Stimulated activated CD8-positive, alpha-beta memory T cell treated with anti-CD3 and anti-CD28 coated beads, Interleukin-12 subunit alpha, Interleukin-12 subunit beta, amount 100 ng/mL, for 24 hours (primary cell): Measurements from ENCODE around the gene CSNK1D.

ENCODE experiments used
- DNase-seq: peaks from one replicate; pipeline ENCODE4 v3.0.0-alpha.2; 2020; ENCODE audit errors: extremely low read depth

Gene CSNK1D

DNA sequence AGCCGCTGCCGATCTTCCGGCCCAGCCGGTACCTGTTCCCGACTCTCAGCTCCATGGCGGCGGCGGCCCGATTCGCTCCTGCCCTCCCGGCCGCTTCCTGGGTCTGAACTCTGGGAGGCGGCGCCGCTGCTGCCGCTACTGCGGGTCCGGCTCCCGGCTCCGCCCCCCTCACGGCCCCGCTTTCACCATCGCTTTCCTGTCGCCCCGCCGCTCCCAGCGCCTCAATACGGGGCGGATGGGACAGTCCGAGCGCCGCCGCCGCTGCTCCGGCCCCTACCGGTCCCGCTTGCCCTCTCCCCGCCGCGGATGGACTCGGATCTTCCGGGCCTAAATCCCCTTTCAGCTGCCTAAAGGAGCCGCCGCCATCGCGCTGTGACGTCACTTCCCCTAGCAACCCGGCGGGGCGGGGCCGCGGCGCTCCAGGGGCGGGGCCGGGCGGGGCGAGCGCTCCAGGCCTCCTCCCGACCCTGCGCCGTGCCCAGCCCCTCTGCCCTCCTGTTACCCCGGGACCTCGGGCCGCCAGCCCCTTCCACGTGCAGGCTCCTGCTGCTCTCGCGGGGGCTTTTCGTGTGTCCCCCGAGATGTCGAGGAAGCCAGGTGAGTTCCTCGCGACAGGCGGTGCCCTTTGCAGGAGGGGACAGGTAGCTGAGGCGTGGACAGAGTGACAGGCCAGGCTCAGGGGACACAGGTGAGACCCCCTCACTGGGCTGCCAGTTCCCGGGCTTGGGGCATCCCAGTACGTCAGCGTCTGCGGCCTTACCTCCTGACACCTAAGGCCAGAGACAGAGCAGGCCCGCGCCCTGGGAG lies at the start of gene CSNK1D:
TSS of gene CSNK1D (minus strand) at position 374 of the 807 bp plus-strand sequence. CDS start at position 55, 319 bp downstream.
- DNase-seq: peak; percentile 80

DNA sequence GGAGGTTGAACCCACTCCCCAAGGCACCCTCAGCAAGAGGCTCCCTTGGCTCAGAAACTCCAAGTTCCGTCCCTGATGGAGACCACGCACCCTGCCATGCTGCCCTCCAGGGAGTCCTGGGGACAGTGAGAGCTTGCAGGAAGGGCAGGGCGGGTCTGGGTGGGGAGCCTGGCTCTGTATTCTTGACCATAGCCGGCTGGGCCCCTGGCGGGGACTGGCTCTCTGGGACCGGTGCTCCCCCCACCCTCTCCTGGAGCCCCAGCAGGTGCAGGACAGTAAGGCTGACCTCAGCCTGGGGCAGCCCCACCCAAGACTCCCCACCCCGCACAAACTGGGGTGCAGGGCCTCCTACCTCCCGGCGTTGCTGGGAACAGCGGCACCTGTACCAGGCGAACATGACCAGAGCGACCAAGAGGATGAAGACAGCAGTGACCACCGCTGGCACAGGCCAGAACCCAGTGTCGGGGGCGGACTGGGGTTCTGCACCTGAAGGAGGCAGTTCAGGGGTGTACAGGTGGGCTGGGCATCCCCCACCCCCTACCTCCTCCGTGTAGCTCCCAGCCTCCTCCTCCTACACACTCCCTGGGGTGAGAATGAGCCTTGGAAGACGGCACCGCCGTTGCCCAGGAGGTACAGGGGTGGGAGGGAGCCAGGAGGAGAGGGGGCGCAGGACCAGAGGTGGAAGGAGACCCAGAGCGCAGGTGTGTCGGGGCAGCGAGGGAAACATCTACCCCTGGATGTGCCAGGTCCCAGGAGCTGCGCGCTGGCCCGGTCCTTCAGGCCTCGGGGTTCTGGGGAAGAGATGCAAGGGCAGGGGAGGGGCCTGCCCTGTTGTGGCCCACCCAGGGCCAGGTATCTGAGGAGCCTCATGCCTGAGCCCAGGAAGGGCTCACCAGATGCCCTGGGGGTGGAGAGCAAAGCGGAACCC lies 49.3 kb upstream of the CSNK1D start:
- DNase-seq: no peak

DNA sequence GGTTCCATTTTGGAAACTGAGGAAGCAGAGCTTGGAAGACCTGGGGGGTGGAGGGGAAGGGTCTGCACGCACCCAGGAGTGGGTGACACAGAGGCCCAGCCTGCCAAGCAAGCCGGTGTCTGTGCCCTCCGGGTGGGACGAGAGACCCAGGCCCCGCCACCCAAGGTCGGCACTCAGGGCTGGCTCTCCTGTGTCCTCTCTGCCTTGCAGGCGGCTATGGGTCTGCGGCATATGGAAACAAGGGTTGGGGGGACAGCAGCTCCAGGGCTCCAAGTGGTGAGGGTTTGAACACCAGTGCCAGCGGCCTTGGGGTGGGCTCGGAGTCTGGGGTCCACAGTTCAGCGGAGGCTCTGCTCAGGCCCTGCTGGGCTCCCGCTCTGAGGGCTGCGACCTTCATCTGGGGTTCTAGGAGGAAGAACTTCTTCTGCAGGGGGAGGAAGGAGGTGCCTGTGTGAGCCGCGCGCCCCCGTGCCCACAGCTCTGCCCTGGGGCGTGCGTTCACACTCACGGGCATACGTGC lies 48.5 kb upstream of the CSNK1D start:
- DNase-seq: no peak

DNA sequence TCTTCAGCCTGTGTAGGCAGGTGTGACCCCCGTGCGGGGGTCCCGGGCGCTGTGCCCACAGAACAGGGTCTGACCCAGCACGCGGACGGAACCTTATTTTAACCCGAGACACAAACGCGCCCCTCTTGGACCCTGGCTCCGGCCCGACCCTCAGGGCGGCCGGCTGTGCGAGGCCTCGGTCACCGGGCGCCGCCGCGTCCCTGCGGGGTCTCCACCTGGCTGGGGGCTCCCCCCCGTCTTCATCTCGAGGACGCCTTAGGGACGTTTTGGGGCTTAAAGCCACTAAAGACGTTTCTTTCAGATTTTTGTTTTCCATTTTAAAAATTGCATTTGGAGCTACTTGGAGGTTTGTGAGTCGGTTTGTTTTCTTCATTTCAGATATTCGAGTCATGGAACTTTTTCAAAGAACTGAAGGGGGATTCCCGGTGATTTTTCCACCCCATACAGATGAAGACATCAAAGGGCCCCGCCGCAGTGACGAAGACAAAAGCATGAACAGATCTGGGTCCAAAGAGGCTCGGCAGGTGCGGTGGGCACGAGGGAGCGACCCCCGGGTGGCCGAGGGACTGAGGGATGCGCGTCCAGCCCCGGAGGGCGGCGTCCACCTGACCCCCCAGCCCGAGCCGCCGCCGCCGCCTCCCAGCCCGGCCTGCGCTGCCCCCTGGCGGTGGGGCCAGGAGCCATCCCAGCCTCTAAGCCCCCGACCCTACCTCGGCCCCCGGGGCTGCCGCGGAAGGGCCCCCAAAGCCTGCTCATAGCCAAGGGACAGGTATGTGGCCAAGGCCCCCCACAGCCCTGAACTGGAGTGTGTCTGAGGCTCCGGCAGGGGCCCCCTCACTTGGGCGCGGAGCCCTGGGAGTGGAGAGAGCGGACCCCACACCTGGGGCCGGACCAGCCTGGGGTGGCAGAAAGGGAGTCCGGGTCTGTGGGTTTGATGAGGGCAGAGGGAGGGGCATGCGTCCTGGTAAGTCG lies 47.7 kb upstream of the CSNK1D start:
- DNase-seq: peak; percentile 51

DNA sequence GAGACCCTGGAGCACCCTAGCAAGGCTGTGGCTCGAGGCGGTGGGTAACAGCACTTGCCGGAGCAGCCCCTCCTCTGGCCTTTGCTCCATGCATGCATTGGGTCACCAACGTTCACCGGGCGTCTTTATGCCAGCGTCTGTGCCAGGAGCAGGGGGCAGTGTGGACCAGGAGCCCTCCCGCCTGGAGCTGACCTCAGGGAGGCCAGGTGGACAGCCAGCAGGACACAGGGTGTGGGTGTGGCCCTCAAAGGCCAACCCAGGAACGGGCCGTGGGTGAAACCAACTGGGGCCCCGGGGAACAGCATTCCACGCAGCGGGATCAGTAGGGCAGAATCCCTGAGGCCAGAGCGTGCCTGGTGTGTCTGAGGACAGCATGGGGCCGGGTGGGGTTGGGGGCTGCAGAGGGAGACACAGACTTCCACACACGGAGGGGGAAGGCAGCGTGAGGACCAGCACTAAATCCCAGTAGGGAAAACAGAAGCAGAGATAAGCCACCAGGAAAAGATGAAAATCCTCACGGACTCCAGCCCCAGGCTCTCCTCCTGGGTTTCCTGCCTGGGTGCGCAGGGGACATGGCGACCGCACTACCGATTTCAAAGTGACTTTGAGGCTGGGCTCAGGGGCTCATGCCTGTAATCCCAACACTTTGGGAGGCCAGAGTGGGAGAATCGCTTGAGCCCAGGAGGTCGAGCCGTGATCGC lies 46.8 kb upstream of the CSNK1D start:
- no peak for DNase-seq

DNA sequence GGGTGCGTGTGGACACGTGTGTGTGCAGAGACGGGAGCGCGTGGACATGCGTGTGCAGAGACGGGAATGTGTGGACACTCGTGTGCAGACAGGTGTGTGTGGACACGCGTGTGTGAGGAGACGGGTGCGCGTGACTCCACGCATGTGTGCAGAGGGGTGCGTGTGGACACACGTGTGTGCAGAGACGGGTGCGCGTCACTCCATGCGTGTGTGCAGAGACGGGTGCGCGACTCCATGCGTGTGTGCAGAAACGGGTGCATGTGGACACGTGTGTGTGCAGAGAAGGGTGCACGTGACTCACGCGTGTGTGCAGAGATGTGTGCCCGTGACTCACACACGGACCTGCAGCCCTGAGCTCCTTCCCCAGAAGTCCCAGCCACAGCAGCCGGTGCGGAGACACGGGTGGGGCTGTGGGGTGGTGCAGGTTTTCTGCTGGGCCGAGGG lies 46.1 kb upstream of the CSNK1D start:
- DNase-seq: no peak

DNA sequence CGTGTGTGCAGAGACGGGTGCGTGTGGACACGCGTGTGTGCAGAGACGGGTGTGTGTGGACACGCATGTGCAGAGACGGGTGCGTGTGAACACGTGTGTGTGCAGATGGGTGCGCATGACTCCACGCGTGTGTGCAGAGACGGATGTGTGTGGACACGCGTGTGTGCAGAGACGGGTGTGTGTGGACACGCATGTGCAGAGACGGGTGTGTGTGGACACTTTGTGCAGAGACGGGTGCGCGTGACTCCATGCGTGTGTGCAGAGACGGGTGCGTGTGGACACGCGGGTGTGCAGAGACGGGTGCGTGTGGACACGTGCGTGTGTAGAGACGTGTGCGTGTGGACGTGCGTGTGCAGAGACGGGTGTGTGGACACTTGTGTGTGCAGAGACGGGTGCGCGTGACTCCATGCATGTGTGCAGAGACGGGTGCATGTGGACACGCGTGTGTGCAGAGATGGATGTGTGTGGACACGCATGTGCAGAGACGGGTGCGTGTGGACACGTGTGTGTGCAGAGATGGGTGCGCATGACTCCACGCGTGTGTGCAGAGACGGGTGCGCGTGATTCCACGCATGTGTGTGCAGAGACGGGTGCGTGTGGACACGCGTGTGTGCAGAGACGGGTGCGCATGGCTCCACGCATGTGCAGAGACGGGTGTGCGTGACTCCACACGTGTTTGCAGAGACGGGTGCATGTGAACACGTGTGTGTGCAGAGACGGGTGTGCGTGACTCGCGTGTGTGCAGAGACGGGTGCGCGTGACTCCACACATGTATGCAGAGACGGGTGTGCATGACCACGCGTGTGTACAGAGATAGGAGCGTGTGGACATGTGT lies 45.5 kb upstream of the CSNK1D start:
- no peak for DNase-seq

DNA sequence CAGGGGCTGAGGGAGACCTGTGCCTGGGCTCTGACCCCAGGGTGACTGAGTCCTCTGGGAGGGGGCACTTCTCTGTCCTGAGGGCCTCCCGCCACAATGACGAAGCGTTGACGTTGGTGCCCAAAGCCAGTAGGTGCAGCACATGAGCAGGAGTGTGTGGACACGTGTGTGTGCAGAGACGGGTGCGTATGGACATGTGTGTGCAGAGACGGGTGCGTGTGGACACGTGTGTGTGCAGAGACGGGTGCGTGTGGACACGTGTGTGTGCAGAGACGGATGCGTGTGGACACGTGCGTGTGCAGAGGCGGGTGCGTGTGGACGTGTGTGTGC lies 44.6 kb upstream of the CSNK1D start:
- no peak for DNase-seq

DNA sequence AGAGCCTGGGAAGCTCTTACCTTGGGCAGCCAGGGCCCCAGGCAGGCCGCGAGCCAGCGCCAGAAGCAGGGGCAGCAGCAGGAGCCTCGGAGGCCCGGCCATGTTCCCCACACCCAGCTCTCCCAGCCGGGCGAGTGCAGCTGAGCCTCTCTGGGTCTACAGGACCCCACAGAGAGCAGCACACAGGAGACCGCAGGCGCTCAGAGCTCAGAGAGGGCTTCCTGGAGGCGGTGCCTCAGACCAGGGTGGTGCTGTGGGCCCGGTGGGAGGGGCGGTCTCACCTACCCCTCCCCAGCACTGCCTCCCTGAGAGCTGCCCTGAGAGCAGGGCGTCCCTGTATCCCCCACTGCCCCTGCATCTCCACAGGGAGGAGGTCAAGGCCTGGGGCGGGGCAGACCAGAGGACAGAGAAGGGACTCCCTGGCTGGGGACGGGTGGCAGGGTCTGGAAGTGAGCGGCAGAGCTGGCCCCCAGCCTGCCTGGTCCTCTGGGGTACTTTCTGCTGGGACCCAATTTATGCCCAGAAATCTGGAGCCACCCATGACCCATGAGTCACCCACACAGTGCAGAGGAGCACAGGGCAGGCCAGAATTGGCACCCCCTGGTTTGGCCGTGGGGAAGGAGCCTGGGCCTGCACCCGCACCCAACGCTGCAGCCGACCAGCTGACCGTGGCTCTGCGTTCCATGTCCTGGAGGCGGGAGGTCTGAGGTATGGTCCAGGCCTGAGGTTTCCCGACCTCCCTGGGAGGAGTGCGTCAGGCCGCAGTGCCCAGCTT lies 44.1 kb upstream of the CSNK1D start, which contains the start of gene CD7:
TSS of gene CD7 (minus strand) at position 215 of the 775 bp plus-strand sequence. CDS start at position 102, 113 bp downstream.
- no peak for DNase-seq

DNA sequence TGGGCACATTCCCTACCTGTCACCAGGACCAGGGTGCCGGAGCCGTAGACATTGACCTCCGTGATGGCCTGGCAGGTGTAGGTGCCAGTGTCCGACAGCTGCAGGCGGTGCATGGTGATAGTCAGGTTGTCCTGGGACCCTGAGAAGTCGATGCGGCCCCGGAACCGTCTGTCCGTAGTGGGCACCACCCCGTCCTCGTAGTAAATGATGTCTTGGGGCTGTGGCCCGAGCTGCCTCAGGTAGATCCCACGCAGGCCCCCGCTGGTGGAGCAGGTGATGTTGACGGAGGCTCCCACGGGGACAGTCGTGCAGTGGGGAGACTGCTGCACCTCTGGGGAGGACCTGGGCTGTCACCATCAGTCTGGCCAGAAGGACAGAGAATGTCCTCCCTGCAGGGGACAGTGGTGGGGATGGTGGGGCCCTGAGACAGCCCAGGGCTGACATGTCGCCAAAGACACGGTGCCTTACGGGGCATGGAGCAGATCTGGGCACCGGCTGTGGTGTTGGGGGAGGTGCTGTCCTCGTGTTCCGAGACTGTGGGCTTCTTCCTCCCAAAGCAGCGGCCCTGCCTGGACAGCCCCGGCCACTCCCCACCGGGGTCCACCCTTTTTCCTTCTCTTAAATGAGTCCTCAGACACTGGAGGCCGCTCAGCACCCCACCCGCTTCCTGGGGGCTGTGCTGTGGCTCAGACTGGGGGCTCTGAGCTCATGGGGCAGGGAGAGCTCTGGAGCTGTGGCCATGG lies 43.3 kb upstream of the CSNK1D start:
- no peak for DNase-seq

DNA sequence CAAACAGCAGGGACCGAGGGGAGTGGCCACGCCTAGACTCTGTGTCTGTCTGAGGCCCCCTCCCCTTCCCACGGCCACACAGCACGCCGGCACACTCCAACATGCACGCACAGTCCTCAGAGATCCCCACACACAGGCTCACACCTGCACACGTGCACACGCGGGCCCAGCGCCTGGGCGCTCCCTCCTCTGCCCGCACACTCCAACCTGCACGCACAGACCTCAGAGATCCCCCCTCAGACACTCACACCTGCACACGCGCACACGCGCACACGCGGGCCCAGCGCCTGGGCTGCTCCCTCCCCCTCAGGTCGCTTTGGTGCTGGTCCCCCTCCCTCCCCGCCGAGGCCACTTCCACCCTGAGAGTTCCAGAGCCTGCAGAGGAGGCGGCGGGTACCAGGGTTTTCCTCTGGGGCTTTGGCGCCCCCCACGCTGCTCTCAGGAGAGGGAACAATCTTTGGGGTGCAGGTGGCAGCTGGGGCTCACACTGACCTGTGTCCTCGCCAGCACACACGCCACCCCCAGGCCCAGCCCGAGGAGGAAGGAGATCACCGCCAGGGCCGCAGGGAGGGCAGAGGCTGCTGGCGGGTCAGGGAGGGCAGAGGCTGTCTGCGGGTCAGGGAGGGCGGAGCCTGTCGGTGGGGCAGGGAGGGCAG lies 42.3 kb upstream of the CSNK1D start:
- DNase-seq: no peak

DNA sequence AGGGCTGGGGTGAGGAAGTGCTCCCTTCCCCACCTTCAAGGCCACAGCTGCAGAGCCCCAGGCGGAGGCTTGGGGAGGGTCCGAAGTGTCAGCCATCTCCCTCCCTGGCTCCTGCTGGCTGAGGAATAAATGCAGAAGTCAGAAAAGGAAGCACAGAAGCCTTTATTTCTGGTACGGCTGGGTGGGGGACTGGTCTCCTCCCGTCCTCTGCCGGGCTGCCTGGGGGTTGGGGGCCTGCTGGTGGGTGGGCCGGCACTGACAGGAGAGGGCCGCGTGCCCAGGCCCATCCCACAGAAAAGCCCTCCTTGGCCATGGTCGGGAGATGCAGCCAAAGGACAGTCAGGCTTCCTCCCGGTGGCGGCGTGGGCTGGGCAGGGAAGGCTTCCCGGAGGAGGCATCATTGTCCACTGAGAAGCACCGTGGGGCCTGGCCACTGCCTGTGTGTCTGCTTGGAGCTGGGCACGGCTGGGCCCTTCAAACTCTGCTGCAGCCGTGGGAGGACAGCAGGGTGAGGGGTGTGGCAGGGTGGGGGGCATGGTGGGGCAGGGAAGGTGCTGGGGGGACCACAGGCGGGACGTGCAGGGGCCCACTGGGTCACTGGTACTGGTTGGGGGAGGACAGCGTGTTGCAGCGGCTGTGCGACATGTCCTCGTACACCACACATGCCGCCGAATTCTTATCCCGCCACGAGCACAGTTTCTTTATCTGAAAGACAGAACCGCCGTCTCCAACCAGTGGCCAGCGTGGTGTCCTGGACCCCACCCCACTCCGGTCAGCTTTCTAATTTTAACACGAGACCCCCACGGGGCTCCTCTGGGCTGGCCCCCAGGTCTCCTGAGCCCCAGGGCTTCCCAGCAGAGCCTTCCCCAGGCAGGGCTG lies 41.5 kb upstream of the CSNK1D start:
- DNase-seq: no peak

DNA sequence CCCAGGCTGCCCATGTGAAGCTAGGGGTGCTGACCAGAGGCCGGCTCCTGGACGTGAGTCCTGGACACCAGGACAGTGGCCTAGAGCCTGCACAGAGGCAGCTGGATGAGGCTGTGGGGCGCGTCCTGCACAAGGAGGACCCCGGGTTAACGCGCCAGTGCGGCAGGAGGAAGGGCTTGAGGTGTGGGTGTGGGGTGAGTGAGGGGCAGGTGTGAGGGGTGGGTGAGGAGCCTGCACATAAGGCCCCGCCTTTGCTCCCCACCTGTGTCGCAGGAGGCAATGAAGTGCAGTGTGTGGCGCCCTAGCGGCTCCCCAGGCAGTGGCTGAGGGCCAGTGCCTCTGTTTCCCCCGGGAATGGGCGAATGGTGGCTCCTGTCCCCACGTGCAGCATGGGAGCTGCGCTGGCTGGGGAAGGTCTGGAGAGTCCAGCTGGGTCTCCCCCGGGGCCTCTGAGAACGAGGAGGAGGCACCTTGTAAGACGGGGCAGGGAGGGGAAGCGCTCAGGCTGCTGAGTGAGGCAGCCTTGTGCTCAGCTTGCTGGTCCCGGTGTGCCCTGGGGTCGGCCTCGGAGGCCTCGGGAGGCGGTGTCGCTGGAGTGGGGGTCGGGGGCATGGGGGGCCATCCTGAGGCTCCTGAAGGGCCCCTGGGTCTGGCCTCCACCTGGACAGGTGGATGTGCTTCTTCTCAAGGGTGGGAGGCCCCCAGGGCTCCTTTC lies 40.7 kb upstream of the CSNK1D start:
- no peak for DNase-seq

DNA sequence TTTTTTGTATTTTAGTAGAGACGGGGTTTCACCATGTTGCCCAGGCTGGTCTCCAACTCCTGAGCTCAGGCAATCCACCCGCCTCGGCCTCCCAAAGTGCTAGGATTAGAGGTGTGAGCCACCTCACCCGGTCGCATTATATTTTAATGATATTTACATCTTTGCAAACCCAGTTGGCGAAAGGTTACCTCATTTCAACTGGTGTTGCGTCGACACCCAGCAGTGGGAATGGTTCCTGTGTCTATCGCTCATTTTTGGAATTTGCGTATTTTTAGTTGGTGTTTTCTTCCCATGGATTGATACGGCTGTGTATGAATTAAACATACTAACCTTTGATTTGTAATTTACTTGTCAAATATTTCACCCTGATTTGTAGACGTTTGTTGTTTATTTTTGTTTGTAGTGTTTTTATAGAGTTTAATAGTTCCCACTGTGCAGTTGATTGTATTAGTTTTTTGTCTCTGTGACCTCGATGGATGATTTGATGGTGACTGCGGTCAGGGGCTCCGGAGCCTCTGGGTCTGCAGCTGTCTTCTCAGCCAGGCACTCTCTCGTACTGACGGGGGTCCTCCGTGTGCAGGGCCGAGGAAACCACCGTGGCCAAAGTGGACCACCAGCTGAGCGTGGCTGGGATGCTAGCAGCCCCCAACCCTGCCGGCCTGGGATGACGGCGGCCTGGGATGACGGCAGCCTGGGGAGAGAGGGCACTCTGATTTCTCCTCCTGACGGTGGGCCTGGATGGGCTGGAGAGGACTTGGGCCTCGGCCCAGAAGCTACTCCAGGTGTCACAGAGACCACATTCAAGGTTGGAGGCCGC lies 39.9 kb upstream of the CSNK1D start:
- no peak for DNase-seq

DNA sequence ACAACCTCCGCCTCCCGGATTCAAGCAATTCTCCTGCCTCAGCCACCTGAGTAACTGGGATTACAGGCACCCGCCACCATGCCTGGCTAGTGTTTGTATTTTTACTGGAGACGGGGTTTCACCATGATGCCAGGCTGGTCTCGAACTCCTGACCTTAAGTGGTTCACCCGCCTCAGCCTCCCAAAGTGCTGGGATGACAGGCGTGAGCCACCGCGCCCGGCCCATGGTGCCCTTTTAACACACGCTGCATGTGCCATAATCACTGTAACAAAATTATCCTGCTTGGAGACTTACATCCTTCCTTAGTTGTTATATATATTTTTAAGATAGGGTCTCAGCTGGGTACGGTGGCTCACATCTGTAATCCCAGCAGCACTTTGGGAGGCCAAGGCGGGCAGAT lies 38.5 kb upstream of the CSNK1D start:
- no peak for DNase-seq
